HepG2 (cell line): Measurements from ENCODE around the gene GALNT10. TPM values are rescaled to one million over a fixed set of nuclear protein-coding genes. Genes with fewer than 3 reads are reported as not detected.

Source experiments
- ATAC-seq: fragments of 200-7000 bp; cut with Tn5 transposase; 3 replicates; pipeline ENCODE4 v1.9.1; 2020; ENCODE audit warnings: mild to moderate bottlenecking, moderate library complexity
- BruUV-seq: library from RNA; stranded (reverse); fragments of 400-500 nt; replicated peaks from 2 replicates; lab custom pipeline; 2021; lab: Mats Ljungman, UMichigan
- CTCF ChIA-PET: fragments of 300-600 bp; formaldehyde crosslinking; extraction: SDS; loops from one replicate; lab custom pipeline; 2021; ENCODE audit warnings: low total read pairs, inconsistent platforms, low intra/inter-chr PET ratio; lab: Yijun Ruan, JAX
- POLR2A ChIA-PET: fragments of 350-600 bp; sonication (Branson Sonifier 250); formaldehyde crosslinking; loops from one replicate; lab custom pipeline; 2020; ENCODE audit warnings: antibody characterized with exemption, inconsistent platforms; lab: Yijun Ruan, JAX
- DNase-seq: peaks from one replicate; pipeline ENCODE4 v3.0.0-alpha.2; 2015; ENCODE audit warnings: low spot score
- FAIRE-seq: peaks from 3 replicates; lab custom pipeline; 2011; peaks lifted over from hg19 to GRCh38; lab: Jason Lieb, UNC
- H2AFZ ChIP-seq: one replicate; pipeline ENCODE4 v1.6.1; 2011; ENCODE audit warnings: low read length, inconsistent platforms
- H3K27ac ChIP-seq: fragments of 300-600 bp; 3 replicates; pipeline ENCODE4 v1.8.0; 2011; ENCODE audit warnings: mixed run types, mild to moderate bottlenecking, mixed read lengths, low read length, inconsistent platforms; ENCODE audit not compliant: insufficient read depth; ENCODE audit errors: extremely low read length
- H3K27me3 ChIP-seq, 2 experiments: fragments of 200-600 bp in 1 of 2; 2 replicates in 1 of 2; 3 replicates in 1 of 2; pipeline versions ENCODE4 v1.6.0 to v1.8.0; 2011; ENCODE audit warnings: low read length in 2 of 2, mild to moderate bottlenecking in 2 of 2, moderate library complexity in 2 of 2, inconsistent platforms in 1 of 2; ENCODE audit not compliant: insufficient read depth in 2 of 2, control insufficient read depth in 1 of 2
- H3K36me3 ChIP-seq, 2 experiments: fragments of 200-600 bp in 1 of 2; replicated peaks in 1 of 2; 2 replicates in 1 of 2; 3 replicates in 1 of 2; pipeline versions ENCODE4 v1.5.1 to v1.8.0; 2011; ENCODE audit warnings: low read length in 2 of 2, inconsistent platforms in 1 of 2; ENCODE audit not compliant: insufficient read depth in 2 of 2, control insufficient read depth in 1 of 2
- H3K4me1 ChIP-seq: 2 replicates; pipeline ENCODE4 v1.5.1; 2012; ENCODE audit warnings: low read length, inconsistent platforms; ENCODE audit not compliant: insufficient read depth
- H3K4me2 ChIP-seq: 2 replicates; pipeline ENCODE4 v1.6.0; 2011; ENCODE audit warnings: low read depth, low read length, inconsistent platforms
- H3K4me3 ChIP-seq, 3 experiments: fragments of 200-600 bp in 1 of 3; sonication (generic), shearing (Covaris generic) in 1 of 3; replicated peaks in 1 of 3; 2 replicates each; pipeline ENCODE4 v1.5.1; 2011 to 2016; ENCODE audit warnings: low read length in 3 of 3, inconsistent platforms in 2 of 3, low read depth in 2 of 3, mild to moderate bottlenecking in 2 of 3, control low read depth in 1 of 3, mixed read lengths in 1 of 3; ENCODE audit not compliant: insufficient read depth in 1 of 3
- H3K79me2 ChIP-seq: one replicate; pipeline ENCODE4 v1.6.1; 2011; ENCODE audit warnings: low read length, inconsistent platforms; ENCODE audit not compliant: insufficient read depth
- H3K9ac ChIP-seq: 2 replicates; pipeline ENCODE4 v1.6.0; 2011; ENCODE audit warnings: mild to moderate bottlenecking, low read depth, low read length, inconsistent platforms; ENCODE audit not compliant: insufficient read depth
- H3K9me3 ChIP-seq: 2 replicates; pipeline ENCODE4 v1.5.1; 2012; ENCODE audit warnings: mild to moderate bottlenecking, low read length
- H4K20me1 ChIP-seq: 2 replicates; pipeline ENCODE4 v1.6.0; 2011; ENCODE audit warnings: inconsistent platforms, mild to moderate bottlenecking, low read length, moderate library complexity; ENCODE audit not compliant: insufficient read depth
- CBX5 ChIP-seq: sonication (generic); formaldehyde crosslinking; IDR thresholded peaks from 2 replicates; pipeline ENCODE4 v1.4.0; 2020; ENCODE audit warnings: missing genetic modification reagents, borderline replicate concordance
- HMG20B ChIP-seq: conservative IDR thresholded peaks from 2 replicates; pipeline ENCODE4 v1.6.1; 2016; ENCODE audit warnings: missing genetic modification reagents, missing compliant biosample characterization
- HNF1A ChIP-seq, 2 experiments: sonication (generic) in 1 of 2; formaldehyde crosslinking in 1 of 2; IDR thresholded peaks; 2 replicates each; pipeline versions ENCODE4 v1.4.0 to v1.6.1; 2016 to 2020; ENCODE audit warnings: borderline replicate concordance in 1 of 2, low read depth in 1 of 2, mild to moderate bottlenecking in 1 of 2, missing genetic modification reagents in 1 of 2
- MYPOP ChIP-seq: sonication (generic); formaldehyde crosslinking; IDR thresholded peaks from 2 replicates; pipeline ENCODE4 v1.8.1; 2023; ENCODE audit warnings: mild to moderate bottlenecking, moderate library complexity, missing genetic modification reagents
- NFATC3 ChIP-seq: sonication (generic); formaldehyde crosslinking; IDR thresholded peaks from 2 replicates; pipeline ENCODE4 v1.5.1; 2020; ENCODE audit warnings: mild to moderate bottlenecking, missing genetic modification reagents
- POLR2AphosphoS5 ChIP-seq: IDR thresholded peaks from 2 replicates; pipeline ENCODE4 v1.6.1; 2012; ENCODE audit warnings: low read depth, low read length
- SMAD1 ChIP-seq: sonication (generic); formaldehyde crosslinking; IDR thresholded peaks from 2 replicates; pipeline ENCODE4 v1.4.0; 2020; ENCODE audit warnings: missing genetic modification reagents, low read depth, mild to moderate bottlenecking, borderline replicate concordance
- ZC3H4 ChIP-seq: sonication (generic); formaldehyde crosslinking; IDR thresholded peaks from 2 replicates; pipeline ENCODE4 v1.4.0; 2020; ENCODE audit warnings: missing genetic modification reagents, borderline replicate concordance
- ZFP37 ChIP-seq: sonication (generic); formaldehyde crosslinking; IDR thresholded peaks from 2 replicates; pipeline ENCODE4 v1.4.0; 2020; ENCODE audit warnings: missing genetic modification reagents, borderline replicate concordance
- ZNF383 ChIP-seq: sonication (generic); formaldehyde crosslinking; IDR thresholded peaks from 2 replicates; pipeline ENCODE4 v1.4.0; 2020; ENCODE audit warnings: missing genetic modification reagents, mild to moderate bottlenecking, borderline replicate concordance
- ZNF577 ChIP-seq: sonication (generic); formaldehyde crosslinking; IDR thresholded peaks from 2 replicates; pipeline ENCODE4 v1.4.0; 2020; ENCODE audit warnings: mild to moderate bottlenecking, low read depth, missing genetic modification reagents, borderline replicate concordance
- ZNF652 ChIP-seq: IDR thresholded peaks from 2 replicates; pipeline ENCODE4 v1.6.1; 2016; ENCODE audit warnings: low read depth, borderline replicate concordance
- WGBS: methylation state at CpG from one replicate; pipeline ENCODE4 v1.1.6; 2017; ENCODE audit warnings: low lambda C conversion rate; 5-methylcytosine and 5-hydroxymethylcytosine counted together
- in situ Hi-C: cut with HindIII; loops from 2 replicates; pipeline ENCODE4 v1.10.0; 2017; ENCODE audit warnings: low pct_unique_long_range_greater_than_20kb; ENCODE audit not compliant: extremely low pct_ligation_motif_present
- intact Hi-C: fragments of 100-400 bp; cut with micrococcal nuclease; formaldehyde crosslinking; loops from one replicate; pipeline ENCODE4 v1.10.0; 2022; ENCODE audit not compliant: unreplicated experiment
- polyA plus RNA-seq, 8 experiments: library from polyadenylated mRNA; depleted of rRNA in 3 of 8; stranded (reverse) in 7 of 8; unstranded in 1 of 8; fragments of >200 nt; fragmentation: Illumina TruSeq in 4 of 8; extraction: Trizol in 4 of 8; gene quantifications; 2 replicates each; pipeline versions ENCODE4 v1.2.1 to v1.2.3, GENCODE V29; 2011 to 2016; ENCODE audit warnings: low read depth in 4 of 8, missing spikeins in 1 of 8, mixed read lengths in 1 of 8; ENCODE audit not compliant: insufficient read depth in 1 of 8
- total RNA-seq, 5 experiments: library from RNA; depleted of rRNA; stranded (reverse); fragments of >200 nt; fragmentation: Illumina TruSeq; extraction: Trizol; gene quantifications; 2 replicates each; pipeline ENCODE4 v1.2.3, GENCODE V29; 2016; ENCODE audit warnings: low read depth in 1 of 5

Gene GALNT10
- total and polyA plus RNA-seq, 2 of the 13 experiments (the other 11 are each of a cell fraction or from before 2014, with no cell fraction given), result 8.1 to 11.2 TPM

- H3K9me3 ChIP-seq, result no peaks in the 10 kb centered on the region
- 0 out of 2 replicates have a peak, but pooled peaks cover 8% of the 10 kb centered on the region for H3K4me1 ChIP-seq
- in situ Hi-C loops, result no loop called here
- H3K4me3 ChIP-seq, result no peak overlapping the region
- TF ChIP-seq ZC3H4, result no peak
- no peaks in the 10 kb centered on the region for H3K36me3 ChIP-seq
- H4K20me1 ChIP-seq, result no peaks in the 10 kb centered on the region
- H3K4me2 ChIP-seq, result no peak overlapping the region
- no peak for FAIRE-seq
- no peak for DNase-seq
- no TSS peak for BruUV-seq
- ChIA-PET CTCF (no interaction called here), POLR2A (no interaction called here)
- H3K79me2 ChIP-seq, result no peaks in the 10 kb centered on the region
- H3K27ac ChIP-seq, result no peak overlapping the region
- no peak overlapping the region for H2AFZ ChIP-seq
- no peaks in the 10 kb centered on the region for H3K27me3 ChIP-seq
- ATAC-seq, result no peak
- 92% methylated on average over 2 of the region's 2 CpGs for WGBS
- intact Hi-C loops, result no loop called here
- H3K9ac ChIP-seq, result no peak overlapping the region
Measured at GRCh38 chr5:154273963-154274827, 83.7 kb downstream of the GALNT10 start.

- in situ Hi-C loops (no loop called here), intact Hi-C loops (no loop called here)
- ATAC-seq (no peak), FAIRE-seq (no peak), DNase-seq (no peak)
- H4K20me1 ChIP-seq, result no peaks in the 10 kb centered on the region
- H3K27me3 ChIP-seq, result no peaks in the 10 kb centered on the region
- H3K4me3 ChIP-seq, result no peak overlapping the region
- no TSS peak for BruUV-seq
- 65% methylated on average over 4 of the region's 4 CpGs for WGBS
- no peaks in the 10 kb centered on the region for H3K36me3 ChIP-seq
- H3K4me2 ChIP-seq, result no peak overlapping the region
- H3K4me1 ChIP-seq, result 0 out of 2 replicates have a peak, but pooled peaks cover 8% of the 10 kb centered on the region
- ChIA-PET POLR2A (no interaction called here), CTCF (no interaction called here)
- no peak overlapping the region for H3K27ac ChIP-seq
- no peaks in the 10 kb centered on the region for H3K79me2 ChIP-seq
- H2AFZ ChIP-seq, result no peak overlapping the region
- no peaks in the 10 kb centered on the region for H3K9me3 ChIP-seq
- no peak overlapping the region for H3K9ac ChIP-seq
- TF ChIP-seq POLR2AphosphoS5 (no peak), SMAD1 (CRISPR knock-in tag) (no peak), CBX5 (CRISPR knock-in tag) (no peak), MYPOP (CRISPR knock-in tag) (no peak), ZFP37 (CRISPR knock-in tag) (no peak), NFATC3 (CRISPR knock-in tag) (no peak), ZNF652 (CRISPR knock-in tag) (no peak), HMG20B (CRISPR knock-in tag) (no peak), ZNF383 (CRISPR knock-in tag) (no peak), ZNF577 (no peak), HNF1A (IDR thresholded peaks at IDR 0.05; ENCODE audit: low read depth) (no peak), HNF1A (CRISPR knock-in tag; IDR thresholded peaks at IDR 0.05; ENCODE audit: borderline replicate concordance) (no peak)
Measured at GRCh38 chr5:154274828-154275185, 84.3 kb downstream of the GALNT10 start.
